WTC11 (cell line): ENCODE results near the gene ACR. TPM values are rescaled to one million over a fixed set of nuclear protein-coding genes. Genes with fewer than 3 reads are reported as not detected.

ENCODE experiments used
- ATAC-seq: fragments of 200-7000 bp; cut with Tn5 transposase; 2 replicates; pipeline ENCODE4 v1.10.0; 2021; ENCODE audit warnings: mild to moderate bottlenecking, moderate library complexity
- CTCF ChIA-PET: fragments of 300-600 bp; sonication (Branson Sonifier 250); formaldehyde crosslinking; loops from one replicate; lab custom pipeline; 2021; ENCODE audit warnings: antibody characterized with exemption; lab: Charles Lee
- POLR2A ChIA-PET: fragments of 350-600 bp; sonication (Branson Sonifier 250); formaldehyde crosslinking; loops from one replicate; lab custom pipeline; 2021; ENCODE audit warnings: antibody characterized with exemption; lab: Charles Lee
- DNase-seq: peaks from one replicate; pipeline ENCODE4 v3.0.0; 2021; ENCODE audit warnings: low spot score
- H3K27ac Mint-ChIP-seq: 2 replicates; pipeline ENCODE4 v1.8.0; 2021; ENCODE audit warnings: mixed read lengths
- H3K27me3 Mint-ChIP-seq: 2 replicates; pipeline ENCODE4 v1.8.0; 2021; ENCODE audit warnings: low read depth, mild to moderate bottlenecking, moderate library complexity, mixed read lengths
- H3K36me3 Mint-ChIP-seq: 2 replicates; pipeline ENCODE4 v1.8.0; 2021; ENCODE audit warnings: mixed read lengths
- H3K4me1 Mint-ChIP-seq: 2 replicates; pipeline ENCODE4 v1.8.0; 2022; ENCODE audit warnings: mixed read lengths
- H3K4me3 Mint-ChIP-seq: 2 replicates; pipeline ENCODE4 v1.8.0; 2021; ENCODE audit warnings: mild to moderate bottlenecking, moderate library complexity, mixed read lengths
- H3K9me3 Mint-ChIP-seq: 2 replicates; pipeline ENCODE4 v1.8.0; 2021; ENCODE audit warnings: mixed read lengths
- CREB1 ChIP-seq: sonication (generic); formaldehyde crosslinking; IDR thresholded peaks from 2 replicates; pipeline ENCODE4 v1.8.0; 2023; ENCODE audit warnings: mild to moderate bottlenecking, missing genetic modification reagents
- EMX1 ChIP-seq: fragments of 250-450 bp; sonication (Bioruptor Pico); IDR thresholded peaks from 2 replicates; pipeline ENCODE4 v1.8.0; 2021; ENCODE audit warnings: mild to moderate bottlenecking
- ETV6 ChIP-seq: sonication (generic); formaldehyde crosslinking; IDR thresholded peaks from 2 replicates; pipeline ENCODE4 v1.8.1; 2022; ENCODE audit warnings: mild to moderate bottlenecking, missing genetic modification reagents
- GABPB1 ChIP-seq: sonication (generic); formaldehyde crosslinking; IDR thresholded peaks from 2 replicates; pipeline ENCODE4 v1.8.1; 2023; ENCODE audit warnings: mild to moderate bottlenecking, missing genetic modification reagents
- GTF2I ChIP-seq: fragments of 250-450 bp; sonication (Bioruptor Pico); conservative IDR thresholded peaks from 2 replicates; pipeline ENCODE4 v1.4.0; 2021; ENCODE audit warnings: mild to moderate bottlenecking
- NFYB ChIP-seq: sonication (generic); formaldehyde crosslinking; conservative IDR thresholded peaks from 2 replicates; pipeline ENCODE4 v1.8.0; 2022; ENCODE audit warnings: low read depth, missing genetic modification reagents
- NR1H2 ChIP-seq: sonication (generic); formaldehyde crosslinking; IDR thresholded peaks from 2 replicates; pipeline ENCODE4 v1.9.0; 2021; ENCODE audit warnings: mild to moderate bottlenecking, moderate library complexity, missing genetic modification reagents
- NR3C1 ChIP-seq: sonication (generic); formaldehyde crosslinking; conservative IDR thresholded peaks from 2 replicates; pipeline ENCODE4 v1.8.1; 2023; ENCODE audit warnings: low read depth, mild to moderate bottlenecking, missing genetic modification reagents
- SP1 ChIP-seq: sonication (generic); formaldehyde crosslinking; conservative IDR thresholded peaks from 2 replicates; pipeline ENCODE4 v1.8.1; 2022; ENCODE audit warnings: missing genetic modification reagents
- ZNF219 ChIP-seq: sonication (generic); formaldehyde crosslinking; IDR thresholded peaks from 2 replicates; pipeline ENCODE4 v1.8.0; 2023; ENCODE audit warnings: missing genetic modification reagents, mild to moderate bottlenecking, borderline replicate concordance
- ZNF232 ChIP-seq: sonication (generic); formaldehyde crosslinking; IDR thresholded peaks from 2 replicates; pipeline ENCODE4 v1.8.0; 2022; ENCODE audit warnings: mild to moderate bottlenecking, missing genetic modification reagents
- total RNA-seq: library from RNA; stranded (reverse); gene quantifications from 3 replicates; pipeline ENCODE4 v1.2.3, GENCODE V29; 2021
- TF ChIP-seq, protein P1 (sequence below): sonication (generic); formaldehyde crosslinking; IDR thresholded peaks from 2 replicates; pipeline ENCODE4 v1.8.1; 2023; ENCODE audit warnings: mild to moderate bottlenecking, missing genetic modification reagents, moderate library complexity
- TF ChIP-seq, protein P2 (sequence below): sonication (generic); formaldehyde crosslinking; IDR thresholded peaks from 2 replicates; pipeline ENCODE4 v1.8.0; 2022; ENCODE audit warnings: mild to moderate bottlenecking, missing genetic modification reagents
- TF ChIP-seq, protein P3 (sequence below): sonication (generic); formaldehyde crosslinking; IDR thresholded peaks from 2 replicates; pipeline ENCODE4 v1.8.0; 2022; ENCODE audit warnings: mild to moderate bottlenecking, missing genetic modification reagents
- TF ChIP-seq, protein P4 (sequence below): sonication (generic); formaldehyde crosslinking; IDR thresholded peaks from 2 replicates; pipeline ENCODE4 v1.8.0; 2023; ENCODE audit warnings: missing genetic modification reagents
- TF ChIP-seq, protein P5 (sequence below): sonication (generic); formaldehyde crosslinking; IDR thresholded peaks from 2 replicates; pipeline ENCODE4 v1.8.0; 2023; ENCODE audit warnings: missing genetic modification reagents, mild to moderate bottlenecking, borderline replicate concordance
- TF ChIP-seq, protein P6 (sequence below): sonication (generic); formaldehyde crosslinking; IDR thresholded peaks from 2 replicates; pipeline ENCODE4 v1.8.1; 2022; ENCODE audit warnings: low read depth, missing genetic modification reagents, borderline replicate concordance
- TF ChIP-seq, protein P7 (sequence below): sonication (generic); formaldehyde crosslinking; conservative IDR thresholded peaks from 2 replicates; pipeline ENCODE4 v1.8.1; 2023; ENCODE audit warnings: mild to moderate bottlenecking, low read depth, missing genetic modification reagents, moderate library complexity

Gene ACR
- total RNA-seq, 1 experiment from 2014 or later = 0.46 TPM

DNA sequence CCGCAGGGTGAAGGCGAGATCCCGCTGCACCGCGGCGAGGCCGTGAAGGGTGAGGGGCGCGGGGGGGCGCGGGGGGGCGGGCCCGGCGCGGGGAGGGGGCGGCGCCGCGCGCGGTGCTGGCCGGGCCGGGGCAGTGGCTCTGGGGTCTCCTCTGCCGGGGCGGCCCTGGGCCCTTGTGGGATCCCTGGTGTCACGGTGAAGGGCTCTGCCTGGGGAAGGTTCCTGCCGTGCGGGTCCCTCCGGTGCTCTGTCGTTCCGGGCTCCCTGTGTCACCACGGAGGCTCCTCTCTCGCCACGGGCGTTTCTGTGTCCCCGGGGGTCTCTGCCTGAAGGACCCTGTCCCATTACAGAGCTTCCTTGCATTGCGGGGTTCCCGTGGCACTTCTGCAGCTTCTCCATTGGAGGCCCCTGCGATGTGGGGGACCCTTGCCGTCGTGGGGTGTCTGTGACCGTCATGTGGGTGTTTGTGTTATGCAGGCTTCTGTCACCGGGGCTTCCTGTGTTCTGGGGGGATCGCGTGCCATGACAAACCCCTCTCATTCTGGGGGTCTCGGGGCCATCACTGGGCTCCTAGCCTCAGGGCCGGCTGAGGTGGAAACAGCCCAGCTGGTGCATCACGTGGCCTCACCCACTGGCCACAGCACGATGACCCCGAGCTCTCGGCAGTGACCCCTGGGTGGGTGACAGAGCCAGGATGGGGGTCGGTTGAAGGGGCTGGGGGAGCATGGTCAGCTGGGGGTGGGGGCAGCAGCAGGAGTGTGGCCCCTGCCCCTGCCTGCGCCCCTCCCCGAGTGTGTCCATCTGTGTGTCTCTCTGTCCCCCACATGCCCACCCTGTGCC, 40.1 kb upstream of the ACR start:
- peaks cover 8% of the 10 kb centered on the region for H3K4me1 Mint-ChIP-seq
- no peaks in the 10 kb centered on the region for H3K36me3 Mint-ChIP-seq
- DNase-seq = peak; percentile 13
- ChIA-PET CTCF (interaction anchor here (1.0 to 5.4 kb wide), 8 partner anchors 24 to 200 kb away, joined by 3 to 78 read pairs (median 5); partner anchors contain the start of genes ARSA, LMF2, NCAPH2 and SCO2), POLR2A (no interaction called here)
- TF ChIP-seq CREB1 (CRISPR knock-in tag) = no peak
- TF ChIP-seq, protein P1, sequence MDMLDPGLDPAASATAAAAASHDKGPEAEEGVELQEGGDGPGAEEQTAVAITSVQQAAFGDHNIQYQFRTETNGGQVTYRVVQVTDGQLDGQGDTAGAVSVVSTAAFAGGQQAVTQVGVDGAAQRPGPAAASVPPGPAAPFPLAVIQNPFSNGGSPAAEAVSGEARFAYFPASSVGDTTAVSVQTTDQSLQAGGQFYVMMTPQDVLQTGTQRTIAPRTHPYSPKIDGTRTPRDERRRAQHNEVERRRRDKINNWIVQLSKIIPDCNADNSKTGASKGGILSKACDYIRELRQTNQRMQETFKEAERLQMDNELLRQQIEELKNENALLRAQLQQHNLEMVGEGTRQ (CRISPR knock-in tag) = peak; percentile 21; the same call in 1 of the 2 replicates
- TF ChIP-seq, protein P2, sequence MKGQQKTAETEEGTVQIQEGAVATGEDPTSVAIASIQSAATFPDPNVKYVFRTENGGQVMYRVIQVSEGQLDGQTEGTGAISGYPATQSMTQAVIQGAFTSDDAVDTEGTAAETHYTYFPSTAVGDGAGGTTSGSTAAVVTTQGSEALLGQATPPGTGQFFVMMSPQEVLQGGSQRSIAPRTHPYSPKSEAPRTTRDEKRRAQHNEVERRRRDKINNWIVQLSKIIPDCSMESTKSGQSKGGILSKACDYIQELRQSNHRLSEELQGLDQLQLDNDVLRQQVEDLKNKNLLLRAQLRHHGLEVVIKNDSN (CRISPR knock-in tag) = 0 out of 2 replicates have a peak, but pooled peaks have one; percentile 18
- H3K27me3 Mint-ChIP-seq = peaks cover 37% of the 10 kb centered on the region
- ATAC-seq = no peak
- no peaks in the 10 kb centered on the region for H3K9me3 Mint-ChIP-seq
- H3K4me3 Mint-ChIP-seq = peak overlapping the region; percentile 65
- H3K27ac Mint-ChIP-seq = no peak overlapping the region

DNA sequence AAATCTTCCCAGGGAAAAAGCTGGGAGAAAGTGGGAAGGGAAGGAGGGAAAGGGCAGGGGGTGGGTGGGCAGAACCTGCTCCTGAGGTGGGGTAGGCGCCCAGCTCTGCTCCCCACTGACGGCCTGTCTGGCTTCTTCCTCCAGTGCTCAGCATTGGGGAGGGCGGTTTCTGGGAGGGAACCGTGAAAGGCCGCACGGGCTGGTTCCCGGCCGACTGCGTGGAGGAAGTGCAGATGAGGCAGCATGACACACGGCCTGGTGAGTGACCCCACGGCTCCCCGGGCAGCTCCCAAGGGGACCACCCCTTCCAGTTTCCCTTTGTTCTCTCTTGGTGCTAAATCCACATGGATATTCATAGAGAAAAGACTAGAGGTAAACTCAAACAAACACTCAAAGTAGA, 39.5 kb upstream of the ACR start:
- ChIA-PET POLR2A (no interaction called here), CTCF (interaction anchor here (1.2 to 5.4 kb wide), 7 partner anchors 32 to 200 kb away, joined by 3 to 78 read pairs (median 16); partner anchors contain the start of genes ARSA and SCO2)
- ATAC-seq = no peak
- H3K4me1 Mint-ChIP-seq = peaks cover 8% of the 10 kb centered on the region
- no peaks in the 10 kb centered on the region for H3K36me3 Mint-ChIP-seq
- peaks cover 37% of the 10 kb centered on the region for H3K27me3 Mint-ChIP-seq
- TF ChIP-seq, protein P3, sequence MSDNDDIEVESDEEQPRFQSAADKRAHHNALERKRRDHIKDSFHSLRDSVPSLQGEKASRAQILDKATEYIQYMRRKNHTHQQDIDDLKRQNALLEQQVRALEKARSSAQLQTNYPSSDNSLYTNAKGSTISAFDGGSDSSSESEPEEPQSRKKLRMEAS = no peak
- no peak for TF ChIP-seq NFYB (CRISPR knock-in tag)
- TF ChIP-seq NR1H2 (CRISPR knock-in tag) = no peak
- TF ChIP-seq, protein P4, sequence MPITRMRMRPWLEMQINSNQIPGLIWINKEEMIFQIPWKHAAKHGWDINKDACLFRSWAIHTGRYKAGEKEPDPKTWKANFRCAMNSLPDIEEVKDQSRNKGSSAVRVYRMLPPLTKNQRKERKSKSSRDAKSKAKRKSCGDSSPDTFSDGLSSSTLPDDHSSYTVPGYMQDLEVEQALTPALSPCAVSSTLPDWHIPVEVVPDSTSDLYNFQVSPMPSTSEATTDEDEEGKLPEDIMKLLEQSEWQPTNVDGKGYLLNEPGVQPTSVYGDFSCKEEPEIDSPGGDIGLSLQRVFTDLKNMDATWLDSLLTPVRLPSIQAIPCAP (CRISPR knock-in tag) = no peak
- TF ChIP-seq ZNF232 = no peak
- TF ChIP-seq SP1 (CRISPR knock-in tag) = no peak
- TF ChIP-seq, protein P1 (CRISPR knock-in tag) = no peak
- TF ChIP-seq, protein P5, sequence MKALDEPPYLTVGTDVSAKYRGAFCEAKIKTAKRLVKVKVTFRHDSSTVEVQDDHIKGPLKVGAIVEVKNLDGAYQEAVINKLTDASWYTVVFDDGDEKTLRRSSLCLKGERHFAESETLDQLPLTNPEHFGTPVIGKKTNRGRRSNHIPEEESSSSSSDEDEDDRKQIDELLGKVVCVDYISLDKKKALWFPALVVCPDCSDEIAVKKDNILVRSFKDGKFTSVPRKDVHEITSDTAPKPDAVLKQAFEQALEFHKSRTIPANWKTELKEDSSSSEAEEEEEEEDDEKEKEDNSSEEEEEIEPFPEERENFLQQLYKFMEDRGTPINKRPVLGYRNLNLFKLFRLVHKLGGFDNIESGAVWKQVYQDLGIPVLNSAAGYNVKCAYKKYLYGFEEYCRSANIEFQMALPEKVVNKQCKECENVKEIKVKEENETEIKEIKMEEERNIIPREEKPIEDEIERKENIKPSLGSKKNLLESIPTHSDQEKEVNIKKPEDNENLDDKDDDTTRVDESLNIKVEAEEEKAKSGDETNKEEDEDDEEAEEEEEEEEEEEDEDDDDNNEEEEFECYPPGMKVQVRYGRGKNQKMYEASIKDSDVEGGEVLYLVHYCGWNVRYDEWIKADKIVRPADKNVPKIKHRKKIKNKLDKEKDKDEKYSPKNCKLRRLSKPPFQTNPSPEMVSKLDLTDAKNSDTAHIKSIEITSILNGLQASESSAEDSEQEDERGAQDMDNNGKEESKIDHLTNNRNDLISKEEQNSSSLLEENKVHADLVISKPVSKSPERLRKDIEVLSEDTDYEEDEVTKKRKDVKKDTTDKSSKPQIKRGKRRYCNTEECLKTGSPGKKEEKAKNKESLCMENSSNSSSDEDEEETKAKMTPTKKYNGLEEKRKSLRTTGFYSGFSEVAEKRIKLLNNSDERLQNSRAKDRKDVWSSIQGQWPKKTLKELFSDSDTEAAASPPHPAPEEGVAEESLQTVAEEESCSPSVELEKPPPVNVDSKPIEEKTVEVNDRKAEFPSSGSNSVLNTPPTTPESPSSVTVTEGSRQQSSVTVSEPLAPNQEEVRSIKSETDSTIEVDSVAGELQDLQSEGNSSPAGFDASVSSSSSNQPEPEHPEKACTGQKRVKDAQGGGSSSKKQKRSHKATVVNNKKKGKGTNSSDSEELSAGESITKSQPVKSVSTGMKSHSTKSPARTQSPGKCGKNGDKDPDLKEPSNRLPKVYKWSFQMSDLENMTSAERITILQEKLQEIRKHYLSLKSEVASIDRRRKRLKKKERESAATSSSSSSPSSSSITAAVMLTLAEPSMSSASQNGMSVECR (CRISPR knock-in tag) = no peak
- TF ChIP-seq EMX1 (CRISPR knock-in tag) = no peak
- no peak for TF ChIP-seq GTF2I (CRISPR knock-in tag)
- no peak for TF ChIP-seq GABPB1 (CRISPR knock-in tag)
- TF ChIP-seq ZNF219 (CRISPR knock-in tag) = no peak
- TF ChIP-seq NR3C1 (CRISPR knock-in tag) = no peak
- TF ChIP-seq, protein P6, sequence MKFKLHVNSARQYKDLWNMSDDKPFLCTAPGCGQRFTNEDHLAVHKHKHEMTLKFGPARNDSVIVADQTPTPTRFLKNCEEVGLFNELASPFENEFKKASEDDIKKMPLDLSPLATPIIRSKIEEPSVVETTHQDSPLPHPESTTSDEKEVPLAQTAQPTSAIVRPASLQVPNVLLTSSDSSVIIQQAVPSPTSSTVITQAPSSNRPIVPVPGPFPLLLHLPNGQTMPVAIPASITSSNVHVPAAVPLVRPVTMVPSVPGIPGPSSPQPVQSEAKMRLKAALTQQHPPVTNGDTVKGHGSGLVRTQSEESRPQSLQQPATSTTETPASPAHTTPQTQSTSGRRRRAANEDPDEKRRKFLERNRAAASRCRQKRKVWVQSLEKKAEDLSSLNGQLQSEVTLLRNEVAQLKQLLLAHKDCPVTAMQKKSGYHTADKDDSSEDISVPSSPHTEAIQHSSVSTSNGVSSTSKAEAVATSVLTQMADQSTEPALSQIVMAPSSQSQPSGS (CRISPR knock-in tag) = no peak
- TF ChIP-seq, protein P7, sequence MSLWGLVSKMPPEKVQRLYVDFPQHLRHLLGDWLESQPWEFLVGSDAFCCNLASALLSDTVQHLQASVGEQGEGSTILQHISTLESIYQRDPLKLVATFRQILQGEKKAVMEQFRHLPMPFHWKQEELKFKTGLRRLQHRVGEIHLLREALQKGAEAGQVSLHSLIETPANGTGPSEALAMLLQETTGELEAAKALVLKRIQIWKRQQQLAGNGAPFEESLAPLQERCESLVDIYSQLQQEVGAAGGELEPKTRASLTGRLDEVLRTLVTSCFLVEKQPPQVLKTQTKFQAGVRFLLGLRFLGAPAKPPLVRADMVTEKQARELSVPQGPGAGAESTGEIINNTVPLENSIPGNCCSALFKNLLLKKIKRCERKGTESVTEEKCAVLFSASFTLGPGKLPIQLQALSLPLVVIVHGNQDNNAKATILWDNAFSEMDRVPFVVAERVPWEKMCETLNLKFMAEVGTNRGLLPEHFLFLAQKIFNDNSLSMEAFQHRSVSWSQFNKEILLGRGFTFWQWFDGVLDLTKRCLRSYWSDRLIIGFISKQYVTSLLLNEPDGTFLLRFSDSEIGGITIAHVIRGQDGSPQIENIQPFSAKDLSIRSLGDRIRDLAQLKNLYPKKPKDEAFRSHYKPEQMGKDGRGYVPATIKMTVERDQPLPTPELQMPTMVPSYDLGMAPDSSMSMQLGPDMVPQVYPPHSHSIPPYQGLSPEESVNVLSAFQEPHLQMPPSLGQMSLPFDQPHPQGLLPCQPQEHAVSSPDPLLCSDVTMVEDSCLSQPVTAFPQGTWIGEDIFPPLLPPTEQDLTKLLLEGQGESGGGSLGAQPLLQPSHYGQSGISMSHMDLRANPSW (CRISPR knock-in tag) = no peak
- TF ChIP-seq ETV6 (CRISPR knock-in tag) = no peak
- TF ChIP-seq, protein P2 (CRISPR knock-in tag) = no peak
- TF ChIP-seq, all 79 proteins: peak for 0
- Mint-ChIP-seq H3K9me3 (no peaks in the 10 kb centered on the region), H3K27ac (no peak overlapping the region), H3K4me3 (peak overlapping the region; percentile 44)
- peak; percentile 10 for DNase-seq
